Measurements from ENCODE around the gene NRXN2.

NRXN2 gene

GRCh38 chr11:64763526-64764039 lies 40.6 kb upstream of the NRXN2 start:
- H4K20me1 ChIP-seq (ENCODE audit: insufficient read depth, low read length): peaks cover 19% of the 10 kb centered on the region
- H3K27me3 ChIP-seq (replicated peaks; ENCODE audit: insufficient read depth, low read length): no peaks in the 10 kb centered on the region
- no peaks in the 10 kb centered on the region for H3K9me2 ChIP-seq (replicated peaks; ENCODE audit: insufficient read depth, low read length)
- TF ChIP-seq CTCF (IDR thresholded peaks at IDR 0.05; ENCODE audit: low read length) (no peak), EZH2phosphoT487 (IDR thresholded peaks at IDR 0.05; ENCODE audit: low read length) (no peak), EZH2 (optimal IDR thresholded peaks at IDR 0.05; ENCODE audit: low read depth, low read length) (no peak)
- no peak overlapping the region for H2AFZ ChIP-seq (ENCODE audit: low read length)
- H3K4me2 ChIP-seq (ENCODE audit: low read depth, low read length): no peak overlapping the region
- no peak for DNase-seq
- no peaks in the 10 kb centered on the region for H3K9me3 ChIP-seq (replicated peaks; ENCODE audit: insufficient read depth, low read length)
- no peak overlapping the region for H3K9ac ChIP-seq (ENCODE audit: low read length)
- no peak overlapping the region for H3K4me3 ChIP-seq (ENCODE audit: low read length)
- H3K27ac ChIP-seq (ENCODE audit: low read length): no peak overlapping the region
- H3K36me3 ChIP-seq (replicated peaks; ENCODE audit: insufficient read depth, low read length): peaks cover 25% of the 10 kb centered on the region
- no peaks in the 10 kb centered on the region for H3K4me1 ChIP-seq (ENCODE audit: low read length)
- H3K79me2 ChIP-seq (ENCODE audit: low read length): peaks cover 20% of the 10 kb centered on the region
- H3F3A ChIP-seq (ENCODE audit: insufficient read depth, low read length): peaks cover 35% of the 10 kb centered on the region

- Histone ChIP-seq H3K9ac (ENCODE audit: low read length) (no peak overlapping the region), H3K79me2 (ENCODE audit: low read length) (peaks cover 14% of the 10 kb centered on the region), H3F3A (ENCODE audit: insufficient read depth, low read length) (peaks cover 35% of the 10 kb centered on the region), H3K4me1 (ENCODE audit: low read length) (no peaks in the 10 kb centered on the region), H3K9me2 (replicated peaks; ENCODE audit: insufficient read depth, low read length) (no peaks in the 10 kb centered on the region), H3K36me3 (replicated peaks; ENCODE audit: insufficient read depth, low read length) (peaks cover 18% of the 10 kb centered on the region), H4K20me1 (ENCODE audit: insufficient read depth, low read length) (peaks cover 17% of the 10 kb centered on the region), H3K4me3 (ENCODE audit: low read length) (no peak overlapping the region), H3K4me2 (ENCODE audit: low read depth, low read length) (no peak overlapping the region), H2AFZ (ENCODE audit: low read length) (no peak overlapping the region), H3K27me3 (replicated peaks; ENCODE audit: insufficient read depth, low read length) (no peaks in the 10 kb centered on the region), H3K27ac (ENCODE audit: low read length) (no peak overlapping the region), H3K9me3 (replicated peaks; ENCODE audit: insufficient read depth, low read length) (no peaks in the 10 kb centered on the region)
- TF ChIP-seq EZH2 (optimal IDR thresholded peaks at IDR 0.05; ENCODE audit: low read depth, low read length) (no peak), CTCF (IDR thresholded peaks at IDR 0.05; ENCODE audit: low read length) (no peak), EZH2phosphoT487 (IDR thresholded peaks at IDR 0.05; ENCODE audit: low read length) (no peak)
- no peak for DNase-seq
Observed at GRCh38 chr11:64762674-64763525, 39.9 kb upstream of the NRXN2 start.

GRCh38 chr11:64762277-64762673 lies 39.3 kb upstream of the NRXN2 start:
- H3K27me3 ChIP-seq (replicated peaks; ENCODE audit: insufficient read depth, low read length): no peaks in the 10 kb centered on the region
- no peaks in the 10 kb centered on the region for H3K9me2 ChIP-seq (replicated peaks; ENCODE audit: insufficient read depth, low read length)
- no peak overlapping the region for H2AFZ ChIP-seq (ENCODE audit: low read length)
- no peaks in the 10 kb centered on the region for H3K9me3 ChIP-seq (replicated peaks; ENCODE audit: insufficient read depth, low read length)
- H3K36me3 ChIP-seq (replicated peaks; ENCODE audit: insufficient read depth, low read length): peaks cover 12% of the 10 kb centered on the region; the same call in 1 of the 2 replicates
- H3K9ac ChIP-seq (ENCODE audit: low read length): no peak overlapping the region
- no peak overlapping the region for H3K27ac ChIP-seq (ENCODE audit: low read length)
- peaks cover 8% of the 10 kb centered on the region for H3K79me2 ChIP-seq (ENCODE audit: low read length)
- DNase-seq: no peak
- H4K20me1 ChIP-seq (ENCODE audit: insufficient read depth, low read length): peaks cover 11% of the 10 kb centered on the region
- no peak overlapping the region for H3K4me3 ChIP-seq (ENCODE audit: low read length)
- no peak overlapping the region for H3K4me2 ChIP-seq (ENCODE audit: low read depth, low read length)
- TF ChIP-seq EZH2 (optimal IDR thresholded peaks at IDR 0.05; ENCODE audit: low read depth, low read length) (no peak), EZH2phosphoT487 (IDR thresholded peaks at IDR 0.05; ENCODE audit: low read length) (no peak), CTCF (IDR thresholded peaks at IDR 0.05; ENCODE audit: low read length) (no peak)
- H3K4me1 ChIP-seq (ENCODE audit: low read length): no peaks in the 10 kb centered on the region
- peaks cover 35% of the 10 kb centered on the region for H3F3A ChIP-seq (ENCODE audit: insufficient read depth, low read length)

Measured in MM.1S (cell line).